ENCODE data around the gene DDX19B. TPM values are rescaled to one million over a fixed set of nuclear protein-coding genes. Genes with fewer than 3 reads are reported as not detected.

DDX19B gene
- total RNA-seq, 1 donor from 2014 or later = 25.7 TPM

- Histone ChIP-seq H3K9me3 (ENCODE audit: insufficient read depth, low read depth, low read length) (no peaks in the 10 kb centered on the region), H2AFZ (ENCODE audit: low read depth, low read length) (no peak overlapping the region), H4K20me1 (ENCODE audit: insufficient read depth, low read length) (peaks cover 11% of the 10 kb centered on the region), H3K9ac (ENCODE audit: low read length) (no peak overlapping the region), H3K27me3 (ENCODE audit: insufficient read depth, low read length) (no peaks in the 10 kb centered on the region), H3K36me3 (ENCODE audit: insufficient read depth, low read length) (peaks cover 8% of the 10 kb centered on the region), H3K4me1 (ENCODE audit: insufficient read depth, low read length) (peaks cover 21% of the 10 kb centered on the region), H3K27ac (ENCODE audit: low read depth, low read length) (no peak overlapping the region), H3K79me2 (ENCODE audit: insufficient read depth, low read length) (peaks cover 20% of the 10 kb centered on the region), H3K4me3 (ENCODE audit: insufficient read depth, low read depth, low read length) (no peak overlapping the region), H3K4me2 (ENCODE audit: low read length) (no peak overlapping the region)
- H3K36me3 Mint-ChIP-seq (ENCODE audit: low read depth, unreplicated experiment) = peaks cover 15% of the 10 kb centered on the region
- no peaks in the 10 kb centered on the region for H3K9me3 Mint-ChIP-seq (ENCODE audit: unreplicated experiment)
- H3K4me3 Mint-ChIP-seq (ENCODE audit: unreplicated experiment) = peak overlapping the region; percentile 82
- TF ChIP-seq CTCF (IDR thresholded peaks at IDR 0.05; ENCODE audit: insufficient read depth, low read depth, low read length) (no peak), EZH2 (IDR thresholded peaks at IDR 0.05; ENCODE audit: insufficient read depth, low read length) (no peak)
- no peaks in the 10 kb centered on the region for H3K27me3 Mint-ChIP-seq (ENCODE audit: low read depth, unreplicated experiment)
- DNase-seq (ENCODE audit: low read depth) (no peak), FAIRE-seq (no peak)
- H3K4me1 Mint-ChIP-seq (ENCODE audit: low read depth, unreplicated experiment) = peaks cover 8% of the 10 kb centered on the region
- H3K27ac Mint-ChIP-seq (ENCODE audit: unreplicated experiment) = peak overlapping the region; percentile 69
Observed at GRCh38 chr16:70378869-70379493, 80.0 kb downstream of the DDX19B start.

- Mint-ChIP-seq H3K27me3 (ENCODE audit: low read depth, unreplicated experiment) (no peaks in the 10 kb centered on the region), H3K4me3 (ENCODE audit: unreplicated experiment) (peak overlapping the region; percentile 82), H3K4me1 (ENCODE audit: low read depth, unreplicated experiment) (peaks cover 8% of the 10 kb centered on the region), H3K27ac (ENCODE audit: unreplicated experiment) (peak overlapping the region; percentile 84), H3K36me3 (ENCODE audit: low read depth, unreplicated experiment) (peaks cover 19% of the 10 kb centered on the region), H3K9me3 (ENCODE audit: unreplicated experiment) (no peaks in the 10 kb centered on the region)
- H3K4me1 ChIP-seq (ENCODE audit: insufficient read depth, low read length) = peaks cover 21% of the 10 kb centered on the region
- H3K79me2 ChIP-seq (ENCODE audit: insufficient read depth, low read length) = peaks cover 20% of the 10 kb centered on the region
- no peaks in the 10 kb centered on the region for H3K27me3 ChIP-seq (ENCODE audit: insufficient read depth, low read length)
- DNase-seq (ENCODE audit: low read depth) = peak; percentile 80
- H3K4me3 ChIP-seq (ENCODE audit: insufficient read depth, low read depth, low read length) = peak overlapping the region; percentile 76
- H3K4me2 ChIP-seq (ENCODE audit: low read length) = peak overlapping the region; percentile 98
- H3K9me3 ChIP-seq (ENCODE audit: insufficient read depth, low read depth, low read length) = no peaks in the 10 kb centered on the region
- peaks cover 7% of the 10 kb centered on the region for H4K20me1 ChIP-seq (ENCODE audit: insufficient read depth, low read length)
- H3K36me3 ChIP-seq (ENCODE audit: insufficient read depth, low read length) = peaks cover 8% of the 10 kb centered on the region
- no peak for TF ChIP-seq EZH2 (IDR thresholded peaks at IDR 0.05; ENCODE audit: insufficient read depth, low read length)
- no peak for TF ChIP-seq CTCF (IDR thresholded peaks at IDR 0.05; ENCODE audit: insufficient read depth, low read depth, low read length)
- H2AFZ ChIP-seq (ENCODE audit: low read depth, low read length) = peak overlapping the region; percentile 42
- peak overlapping the region; percentile 80 for H3K27ac ChIP-seq (ENCODE audit: low read depth, low read length)
- no peak for FAIRE-seq
- peak overlapping the region; percentile 87 for H3K9ac ChIP-seq (ENCODE audit: low read length)
Observed at GRCh38 chr16:70380248-70380918, 81.4 kb downstream of the DDX19B start.

All from astrocyte (in vitro differentiated cells and primary cell).